HCT116 (cell line): ENCODE data around the gene FXYD1. TPM values are rescaled to one million over a fixed set of nuclear protein-coding genes. Genes with fewer than 3 reads are reported as not detected.
A peak's percentile ranks its signal among the peaks of the same experiment; 100 is the strongest.

Source experiments
- ATAC-seq: fragments of 200-7000 bp; cut with Tn5 transposase; 2 replicates; pipeline ENCODE4 v1.9.1; 2020; ENCODE audit warnings: mild to moderate bottlenecking, moderate library complexity
- BruUV-seq: library from RNA; stranded (reverse); fragments of 400-500 nt; replicated peaks from 2 replicates; lab custom pipeline; 2021; lab: Mats Ljungman, UMichigan
- CTCF ChIA-PET: fragments of 300-600 bp; sonication (Branson Sonifier 250); formaldehyde crosslinking; loops from one replicate; lab custom pipeline; 2021; ENCODE audit warnings: antibody characterized with exemption; lab: Charles Lee
- POLR2A ChIA-PET: fragments of 300-600, 350-600 bp; sonication (Branson Sonifier 250); formaldehyde crosslinking; loops from one replicate; lab custom pipeline; 2021; ENCODE audit warnings: antibody characterized with exemption; lab: Charles Lee
- RAD21 ChIA-PET, 2 experiments: fragments of 300-600 bp; sonication (Branson Sonifier 250); formaldehyde crosslinking; loops; one replicate each; lab custom pipeline; 2023; ENCODE audit warnings: low total read pairs in 2 of 2; ENCODE audit not compliant: uncharacterized antibody in 2 of 2, unreplicated experiment in 2 of 2, low non-redundant PET in 1 of 2; lab: Charles Lee
- DNase-seq: peaks from one replicate; pipeline ENCODE4 v3.0.0-alpha.2; 2010; ENCODE audit warnings: low read depth, low spot score
- H2AFZ ChIP-seq: fragments of 200-600 bp; shearing (Covaris generic), sonication (generic); 2 replicates; pipeline ENCODE4 v1.6.1; 2017; ENCODE audit warnings: low read depth, mixed run types, mixed read lengths, antibody characterized with exemption, low read length; ENCODE audit not compliant: poor library complexity, severe bottlenecking
- H3K27ac ChIP-seq: 2 replicates; pipeline ENCODE4 v1.5.1; 2012; ENCODE audit warnings: low read depth, low read length
- H3K27me3 ChIP-seq: fragments of 200-600 bp; sonication (generic); 2 replicates; pipeline ENCODE4 v1.6.1; 2016; ENCODE audit warnings: mixed run types, low read length, mixed read lengths; ENCODE audit not compliant: insufficient read depth
- H3K36me3 ChIP-seq, 2 experiments: fragments of 200-500 bp in 1 of 2; fragments of 200-600 bp in 1 of 2; sonication (Bioruptor generic) in 1 of 2; sonication (generic) in 1 of 2; 2 replicates each; pipeline versions ENCODE4 v1.5.1 to v1.6.1; 2014 to 2016; ENCODE audit warnings: low read length in 2 of 2, inconsistent platforms in 1 of 2, mixed read lengths in 1 of 2, mixed run types in 1 of 2; ENCODE audit not compliant: insufficient read depth in 2 of 2, control insufficient read depth in 1 of 2
- H3K4me1 ChIP-seq, 2 experiments: fragments of 200-600 bp in 1 of 2; sonication (generic) in 1 of 2; 2 replicates each; pipeline versions ENCODE4 v1.5.1 to v1.6.1; 2012 to 2017; ENCODE audit warnings: low read length in 2 of 2, inconsistent platforms in 1 of 2, mild to moderate bottlenecking in 1 of 2, mixed read lengths in 1 of 2, mixed run types in 1 of 2, moderate library complexity in 1 of 2; ENCODE audit not compliant: insufficient read depth in 2 of 2, control insufficient read depth in 1 of 2
- H3K4me2 ChIP-seq: fragments of 200-600 bp; sonication (generic); 2 replicates; pipeline ENCODE4 v1.6.1; 2017; ENCODE audit warnings: mixed run types, low read length, mixed read lengths
- H3K4me3 ChIP-seq, 2 experiments: fragments of 200-600 bp in 1 of 2; sonication (generic) in 1 of 2; replicated peaks in 1 of 2; 2 replicates each; pipeline ENCODE4 v1.5.1; 2011 to 2016; ENCODE audit warnings: low read length in 2 of 2, control low read depth in 1 of 2, low read depth in 1 of 2, mild to moderate bottlenecking in 1 of 2, mixed read lengths in 1 of 2, mixed run types in 1 of 2
- H3K79me2 ChIP-seq: fragments of 200-600 bp; sonication (generic); 2 replicates; pipeline ENCODE4 v1.6.1; 2017; ENCODE audit warnings: mild to moderate bottlenecking, mixed run types, low read length, moderate library complexity, mixed read lengths; ENCODE audit not compliant: insufficient read depth
- H3K9ac ChIP-seq: fragments of 200-600 bp; sonication (generic); 2 replicates; pipeline ENCODE4 v1.6.1; 2016; ENCODE audit warnings: low read length, mixed read lengths
- H3K9me2 ChIP-seq: fragments of 200-600 bp; sonication (generic), shearing (Covaris generic); 2 replicates; pipeline ENCODE4 v1.6.1; 2017; ENCODE audit warnings: mixed run types, mild to moderate bottlenecking, moderate library complexity; ENCODE audit not compliant: insufficient read depth
- H3K9me3 ChIP-seq, 2 experiments: fragments of 200-500 bp in 1 of 2; fragments of 200-600 bp in 1 of 2; sonication (Bioruptor generic) in 1 of 2; sonication (generic) in 1 of 2; 2 replicates each; pipeline ENCODE4 v1.6.1; 2014 to 2017; ENCODE audit warnings: low read length in 2 of 2, mixed read lengths in 2 of 2, inconsistent platforms in 1 of 2, low read depth in 1 of 2, mild to moderate bottlenecking in 1 of 2, mixed run types in 1 of 2, moderate library complexity in 1 of 2; ENCODE audit not compliant: control insufficient read depth in 1 of 2, insufficient read depth in 1 of 2
- H4K20me1 ChIP-seq: fragments of 200-600 bp; sonication (generic), shearing (Covaris generic); 2 replicates; pipeline ENCODE4 v1.6.1; 2017; ENCODE audit warnings: mixed run types, mild to moderate bottlenecking, moderate library complexity; ENCODE audit not compliant: insufficient read depth
- ELF1 ChIP-seq: IDR thresholded peaks from 2 replicates; pipeline ENCODE4 v1.6.1; 2012; ENCODE audit warnings: low read depth, borderline replicate concordance
- RAD21 ChIP-seq: IDR thresholded peaks from 2 replicates; pipeline ENCODE4 v1.6.1; 2012; ENCODE audit warnings: low read depth, mild to moderate bottlenecking
- SIN3A ChIP-seq: IDR thresholded peaks from 2 replicates; pipeline ENCODE4 v1.6.1; 2012; ENCODE audit warnings: low read depth
- TCF7L2 ChIP-seq: IDR thresholded peaks from 2 replicates; pipeline ENCODE4 v1.7.0; 2011; ENCODE audit warnings: borderline replicate concordance, inconsistent platforms; ENCODE audit not compliant: insufficient read depth, insufficient read length; ENCODE audit errors: extremely low read depth
- intact Hi-C: fragments of 100-400 bp; cut with micrococcal nuclease; formaldehyde crosslinking; loops from 2 replicates; pipeline ENCODE4 v1.10.0; 2022
- total RNA-seq: library from RNA; stranded (reverse); gene quantifications from one replicate; pipeline ENCODE4 v1.2.1, GENCODE V29; 2021; ENCODE audit not compliant: unreplicated experiment
- TF ChIP-seq, protein P1 (sequence below): IDR thresholded peaks from 2 replicates; pipeline ENCODE4 v1.6.1; 2012
- TF ChIP-seq, protein P2 (sequence below), 3 experiments: fragments of 200-600 bp in 1 of 3; sonication (generic) in 1 of 3; IDR thresholded peaks in 2 of 3; conservative IDR thresholded peaks in 1 of 3; 2 replicates each; pipeline ENCODE4 v1.5.1; 2012 to 2017; ENCODE audit warnings: low read depth in 2 of 3, low read length in 2 of 3, antibody characterized with exemption in 1 of 3, borderline replicate concordance in 1 of 3, control low read depth in 1 of 3, mild to moderate bottlenecking in 1 of 3, mixed read lengths in 1 of 3, mixed run types in 1 of 3, moderate library complexity in 1 of 3; ENCODE audit not compliant: insufficient read depth in 1 of 3

The FXYD1 gene
- total RNA-seq, 1 experiment from 2014 or later, result 7.8 TPM

DNA sequence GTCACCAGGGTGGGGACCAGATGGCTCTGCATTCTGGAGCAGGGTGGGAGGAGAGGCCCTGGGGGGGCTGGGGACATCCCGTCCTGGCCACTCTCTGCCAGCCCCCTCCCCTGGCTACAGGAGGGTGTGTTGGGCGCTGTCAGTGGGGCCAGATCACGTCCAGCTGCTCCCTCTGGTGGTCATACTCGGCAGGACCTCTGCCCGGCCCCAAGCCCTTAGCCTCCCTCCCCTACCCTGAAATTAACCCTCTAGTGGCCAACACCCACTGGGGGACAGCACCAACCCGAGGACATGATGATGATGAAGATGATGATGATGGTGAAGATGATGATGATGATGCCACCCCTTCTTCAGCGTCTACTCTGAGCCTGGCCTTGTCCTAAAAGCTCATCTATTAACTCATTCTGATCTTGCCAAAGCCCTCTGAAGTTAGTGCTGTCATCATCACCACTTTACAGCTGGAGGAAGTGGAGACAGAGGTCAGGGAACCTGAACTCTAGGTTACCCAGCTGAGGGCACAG lies 3.2 kb upstream of the FXYD1 start:
- Histone ChIP-seq H3K79me2 (no peaks in the 10 kb centered on the region), H3K27me3 (no peaks in the 10 kb centered on the region), H3K9me2 (no peaks in the 10 kb centered on the region), H3K4me2 (no peak overlapping the region), H3K36me3 (no peaks in the 10 kb centered on the region), H3K9me3 (no peaks in the 10 kb centered on the region), H4K20me1 (no peaks in the 10 kb centered on the region), H3K9ac (no peak overlapping the region), H3K27ac (no peak overlapping the region), H2AFZ (no peak overlapping the region), H3K4me3 (no peak overlapping the region), H3K4me1 (no peaks in the 10 kb centered on the region; a peak in 1 of 4 replicates)
- BruUV-seq, result no TSS peak
- POLR2A ChIA-PET, result no interaction called here
- TF ChIP-seq RAD21, result peak; percentile 84
- TF ChIP-seq, protein P1, sequence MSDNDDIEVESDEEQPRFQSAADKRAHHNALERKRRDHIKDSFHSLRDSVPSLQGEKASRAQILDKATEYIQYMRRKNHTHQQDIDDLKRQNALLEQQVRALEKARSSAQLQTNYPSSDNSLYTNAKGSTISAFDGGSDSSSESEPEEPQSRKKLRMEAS, result no peak
- TF ChIP-seq SIN3A, result no peak
- TF ChIP-seq, protein P2, sequence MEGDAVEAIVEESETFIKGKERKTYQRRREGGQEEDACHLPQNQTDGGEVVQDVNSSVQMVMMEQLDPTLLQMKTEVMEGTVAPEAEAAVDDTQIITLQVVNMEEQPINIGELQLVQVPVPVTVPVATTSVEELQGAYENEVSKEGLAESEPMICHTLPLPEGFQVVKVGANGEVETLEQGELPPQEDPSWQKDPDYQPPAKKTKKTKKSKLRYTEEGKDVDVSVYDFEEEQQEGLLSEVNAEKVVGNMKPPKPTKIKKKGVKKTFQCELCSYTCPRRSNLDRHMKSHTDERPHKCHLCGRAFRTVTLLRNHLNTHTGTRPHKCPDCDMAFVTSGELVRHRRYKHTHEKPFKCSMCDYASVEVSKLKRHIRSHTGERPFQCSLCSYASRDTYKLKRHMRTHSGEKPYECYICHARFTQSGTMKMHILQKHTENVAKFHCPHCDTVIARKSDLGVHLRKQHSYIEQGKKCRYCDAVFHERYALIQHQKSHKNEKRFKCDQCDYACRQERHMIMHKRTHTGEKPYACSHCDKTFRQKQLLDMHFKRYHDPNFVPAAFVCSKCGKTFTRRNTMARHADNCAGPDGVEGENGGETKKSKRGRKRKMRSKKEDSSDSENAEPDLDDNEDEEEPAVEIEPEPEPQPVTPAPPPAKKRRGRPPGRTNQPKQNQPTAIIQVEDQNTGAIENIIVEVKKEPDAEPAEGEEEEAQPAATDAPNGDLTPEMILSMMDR (IDR thresholded peaks at IDR 0.05 in 2 of 3, conservative IDR thresholded peaks at IDR 0.05 in 1 of 3; ENCODE audit: borderline replicate concordance in 1 of 3, insufficient read depth in 1 of 3, low read depth in 2 of 3, low read length in 2 of 3), result peak; percentile 83 to 88 (median 87)
- no peak for TF ChIP-seq TCF7L2
- no peak for TF ChIP-seq ELF1
- RAD21 ChIA-PET, result interaction anchor here in 1 of 2 experiments (0.6 kb wide), 1 partner anchor 68 kb away, joined by 3 read pairs; no protein-coding TSS in a partner anchor
- DNase-seq (peak; percentile 51), ATAC-seq (peak; percentile 97)
- CTCF ChIA-PET, result interaction anchor here (0.7 to 4.1 kb wide), 8 partner anchors 9 to 91 kb away, joined by 3 to 28 read pairs (median 6); partner anchors contain the start of gene FXYD3
- intact Hi-C loops, result loop anchor here (1.0 to 10.0 kb wide), 2 partner anchors 68 to 161 kb away; no protein-coding TSS in a partner anchor
